GM21367 (cell line): Measurements from ENCODE around the gene PRDM11.

Experiments used
- ATAC-seq: cut with Tn5 transposase; IDR thresholded peaks from one replicate; pipeline ENCODE4 v1.9.1; 2021; ENCODE audit not compliant: unreplicated experiment

The PRDM11 gene

DNA sequence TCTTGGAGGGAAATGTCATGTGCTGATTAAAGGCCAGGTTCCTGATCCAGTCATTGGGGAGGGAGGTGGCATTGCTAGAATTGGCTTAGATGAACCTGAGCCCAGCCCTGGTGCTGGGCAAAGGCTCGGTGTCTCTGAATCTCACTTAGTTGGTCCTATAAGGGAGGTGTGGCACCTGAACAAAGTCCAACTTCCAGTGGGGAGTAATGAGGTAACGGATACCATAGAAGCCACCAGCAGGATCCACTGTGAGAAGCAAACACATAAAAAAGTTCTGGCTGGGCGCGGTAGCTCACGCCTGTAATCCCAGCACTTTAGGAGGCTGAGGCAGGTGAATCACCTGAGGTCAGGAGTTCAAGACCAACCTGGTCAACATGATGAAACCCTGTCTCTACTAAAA, 26.6 kb downstream of the PRDM11 start:
- no peak for ATAC-seq

DNA sequence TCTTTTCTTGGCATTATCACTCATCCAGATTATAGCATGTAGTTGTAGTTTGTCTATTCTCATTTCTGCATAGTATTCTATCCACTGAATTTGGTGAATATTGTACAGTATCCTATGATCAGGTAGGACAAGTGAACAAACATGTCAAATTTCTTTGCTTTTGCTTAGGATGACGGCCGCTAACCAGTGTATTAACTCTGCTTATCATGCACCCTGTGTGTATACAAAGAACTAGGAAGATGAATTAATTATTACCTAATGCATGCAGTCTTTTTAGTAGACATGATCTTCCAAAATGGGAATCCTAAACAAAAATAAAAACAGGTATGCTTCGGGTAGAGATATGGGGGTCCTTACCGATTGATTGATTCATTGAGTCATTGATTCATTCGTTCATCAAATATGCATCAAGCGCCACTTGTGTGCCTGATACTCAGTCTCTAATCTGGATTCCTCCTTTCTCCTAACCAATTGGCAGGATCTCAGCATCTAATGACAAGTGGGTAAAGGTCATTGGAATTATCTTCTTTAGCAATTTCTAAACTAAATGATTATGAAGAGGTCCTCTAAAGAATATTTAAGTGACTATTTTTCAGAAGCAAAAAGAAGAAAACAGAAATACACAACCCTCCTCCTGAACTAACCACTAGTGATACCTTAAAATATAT, 27.9 kb downstream of the PRDM11 start:
- ATAC-seq: no peak

DNA sequence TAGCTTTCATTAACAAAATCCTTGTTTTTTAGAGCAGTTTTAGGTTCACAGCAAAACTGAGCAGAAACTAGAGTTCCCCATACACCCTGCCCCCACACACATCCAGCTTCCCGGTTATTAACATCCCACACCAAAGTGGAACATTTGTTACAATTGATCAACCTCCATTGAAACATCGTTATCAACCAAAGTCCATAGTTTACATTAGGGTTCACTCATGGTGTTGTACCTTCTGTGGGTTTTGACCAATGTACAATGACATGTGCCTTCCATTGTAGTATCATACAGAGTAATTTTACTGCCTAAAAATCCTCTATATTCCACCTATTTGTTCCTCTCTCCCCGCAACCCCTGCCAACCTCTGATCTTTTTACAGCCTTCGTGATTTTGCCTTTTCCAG, 28.5 kb downstream of the PRDM11 start:
- no peak for ATAC-seq

DNA sequence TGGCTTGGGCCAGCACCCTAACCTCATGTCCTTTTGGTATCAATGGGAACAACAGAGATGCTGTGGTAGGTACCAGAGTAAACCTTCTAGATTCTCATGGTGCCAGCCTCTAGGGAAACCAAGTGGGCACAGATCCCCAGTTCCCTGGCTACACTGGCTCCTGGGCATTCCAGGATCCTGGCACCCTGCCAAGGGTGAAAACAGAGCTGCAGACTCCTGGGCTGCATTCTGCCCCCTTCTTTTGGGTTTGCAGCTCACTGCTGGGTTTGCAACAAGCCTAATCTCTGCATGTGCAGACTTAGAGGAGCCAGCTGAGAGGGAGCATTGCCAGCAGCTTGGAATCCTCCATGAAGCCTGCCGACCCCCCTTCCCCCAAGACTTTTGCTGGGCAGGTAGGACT, 30.6 kb downstream of the PRDM11 start:
- ATAC-seq: no peak

DNA sequence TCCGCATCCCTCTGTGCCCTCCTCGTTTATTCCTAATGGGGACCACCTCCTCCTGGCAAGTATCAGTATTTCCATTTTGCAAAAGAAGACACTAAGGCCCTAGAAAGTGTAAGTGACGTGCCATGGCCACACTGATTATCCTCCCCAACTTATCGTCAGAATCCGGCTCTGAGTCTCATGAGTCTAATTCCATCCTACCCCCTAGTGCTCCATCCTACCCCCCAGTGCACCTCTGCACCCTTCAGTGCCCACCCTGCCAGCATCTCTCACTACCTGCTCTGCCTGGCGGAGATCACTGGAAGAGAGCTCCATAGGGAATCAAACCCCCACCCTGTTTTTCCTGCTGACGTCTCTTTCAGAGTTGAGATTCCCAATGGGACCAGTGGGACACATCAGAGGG, 31.8 kb downstream of the PRDM11 start:
- ATAC-seq: no peak

DNA sequence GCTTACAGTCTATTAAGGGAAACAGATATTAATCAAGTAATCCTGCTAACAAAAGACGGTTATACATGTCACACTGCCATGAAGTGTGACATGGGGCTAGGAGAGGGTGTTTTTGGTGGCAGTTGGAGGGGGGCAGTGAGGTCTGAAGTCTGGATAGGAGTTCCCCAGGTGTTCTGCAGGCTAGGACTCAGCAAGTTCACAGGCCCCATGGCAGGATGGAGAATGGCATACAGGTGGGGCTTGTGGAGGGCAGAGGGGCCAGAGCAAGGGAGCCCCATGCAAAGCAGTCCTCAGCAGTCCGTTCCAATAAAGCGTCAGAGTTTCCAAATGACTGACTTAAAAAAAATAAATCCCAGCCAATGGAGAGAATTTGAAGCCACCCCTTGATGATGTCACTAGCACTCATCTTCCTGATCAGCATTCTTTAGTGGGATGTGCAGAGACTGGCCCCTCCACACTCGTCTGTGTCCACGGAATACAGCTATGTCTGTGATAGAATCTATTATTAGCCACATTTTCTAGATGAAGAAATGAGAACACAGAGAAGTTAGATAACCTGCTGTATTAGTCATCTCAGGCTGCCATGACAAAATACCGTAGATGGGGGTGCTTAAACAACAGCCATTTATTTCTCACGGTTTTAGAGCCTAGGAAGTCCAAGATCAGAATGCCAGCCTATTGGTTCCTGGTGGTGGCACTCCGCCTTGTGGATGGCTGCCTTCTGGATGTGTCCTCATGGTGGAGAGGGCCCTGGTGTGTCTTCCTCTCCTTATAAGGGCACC, 32.6 kb downstream of the PRDM11 start:
- no peak for ATAC-seq

DNA sequence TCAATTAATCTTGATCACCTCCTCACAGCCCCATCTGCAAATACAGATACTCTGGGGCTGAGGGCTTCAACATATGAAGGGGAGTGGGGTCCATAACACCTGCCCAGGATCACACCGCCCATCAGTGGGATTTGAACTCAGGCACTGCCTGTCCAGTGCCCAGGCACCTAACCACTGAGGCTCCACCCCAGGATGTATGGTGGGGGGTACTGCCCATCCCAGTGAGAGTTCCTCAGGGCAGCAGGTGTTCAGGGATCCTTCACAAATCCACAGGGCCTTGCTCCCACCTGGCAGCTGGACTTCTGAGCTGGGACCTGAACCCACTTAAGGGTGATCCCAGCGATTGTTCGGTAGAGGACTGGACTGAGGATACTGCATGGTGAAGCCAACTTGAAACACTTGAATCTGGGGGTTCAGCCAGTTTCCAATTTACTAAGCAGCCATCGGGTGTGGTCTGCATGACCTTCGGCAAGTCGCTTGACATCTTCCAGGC, 33.3 kb downstream of the PRDM11 start:
- no peak for ATAC-seq

DNA sequence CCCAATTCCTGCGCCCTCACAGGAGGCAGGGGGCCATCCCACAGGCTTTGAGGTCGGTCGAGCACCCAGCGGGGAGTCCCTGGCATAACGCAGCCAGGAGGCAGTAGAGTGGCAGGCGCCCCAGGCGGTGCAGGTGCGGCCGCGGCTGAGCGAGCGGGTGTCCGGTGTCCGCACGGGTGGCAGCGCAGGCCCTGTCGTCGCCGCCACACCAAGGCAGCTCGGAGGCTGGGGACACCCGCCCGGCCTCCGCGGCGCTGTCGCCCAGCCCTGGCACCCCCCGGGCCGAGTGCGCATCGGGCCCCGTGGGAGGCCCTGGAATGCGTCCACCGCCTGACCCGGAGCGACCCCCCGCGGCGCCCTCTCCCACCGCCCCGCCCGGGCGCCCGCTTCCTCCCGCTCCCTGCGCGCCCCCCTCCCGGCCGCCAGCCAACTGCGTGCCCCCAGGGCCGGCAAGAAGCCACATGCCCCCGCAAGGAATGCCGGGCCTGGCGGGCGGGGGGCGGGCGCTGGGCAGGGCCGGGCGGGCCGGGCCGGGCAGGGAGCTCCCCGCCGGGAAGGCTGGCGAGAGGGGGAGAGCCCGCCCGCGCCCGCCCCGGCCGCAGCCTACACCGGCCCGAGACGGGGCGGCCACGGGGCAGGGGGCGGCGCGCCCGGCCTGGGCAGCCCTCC, 33.9 kb downstream of the PRDM11 start:
- ATAC-seq: no peak

DNA sequence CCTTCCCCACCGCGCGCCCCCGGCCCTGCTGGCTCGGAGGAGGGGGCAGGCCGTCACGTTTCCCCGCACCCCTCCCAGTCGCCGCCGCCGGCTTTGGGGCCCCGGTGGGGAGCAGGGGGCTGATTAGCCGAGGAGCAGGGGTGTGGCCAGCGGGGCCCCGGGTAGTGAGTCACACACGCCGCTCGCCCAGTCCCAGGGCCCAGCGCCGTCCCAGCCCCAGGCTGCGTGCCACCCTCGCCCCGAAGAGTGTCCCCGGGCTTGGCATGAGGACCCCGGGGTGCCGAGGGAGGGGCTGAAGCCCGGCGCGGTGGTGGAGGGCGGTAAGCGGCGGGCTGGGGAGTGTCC, 34.4 kb downstream of the PRDM11 start:
- no peak for ATAC-seq

DNA sequence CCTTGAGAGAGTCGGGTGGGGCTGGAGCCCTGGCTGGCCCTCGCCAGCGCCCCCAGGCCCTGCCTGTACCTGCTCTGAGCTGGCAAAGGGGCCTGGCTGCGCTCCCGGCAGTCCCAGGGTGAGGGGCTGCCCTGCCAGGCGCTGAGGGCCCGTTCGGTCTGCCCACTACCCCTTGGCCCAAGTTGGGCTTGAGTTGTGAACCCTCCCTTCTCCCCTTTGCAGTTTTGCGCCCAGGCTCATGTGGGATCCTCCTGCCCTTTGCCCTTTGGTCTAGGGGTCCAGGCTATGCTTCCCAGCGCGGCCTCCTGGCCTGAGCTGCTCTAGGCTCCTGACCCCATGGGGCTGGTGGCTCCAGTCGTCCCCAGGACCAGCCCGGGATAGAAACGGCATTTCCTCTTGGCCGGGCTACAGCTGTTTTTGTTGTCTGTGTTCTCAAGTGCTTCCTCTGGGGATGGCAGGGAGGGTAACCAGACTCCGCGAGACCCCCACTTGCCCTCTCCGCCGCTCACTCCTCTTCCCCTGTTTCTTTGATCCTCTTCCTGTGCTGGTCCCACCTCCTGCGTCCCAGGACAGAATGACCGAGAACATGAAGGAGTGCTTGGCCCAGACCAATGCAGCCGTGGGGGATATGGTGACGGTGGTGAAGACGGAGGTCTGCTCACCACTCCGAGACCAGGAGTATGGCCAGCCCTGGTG, 34.9 kb downstream of the PRDM11 start:
- no peak for ATAC-seq

DNA sequence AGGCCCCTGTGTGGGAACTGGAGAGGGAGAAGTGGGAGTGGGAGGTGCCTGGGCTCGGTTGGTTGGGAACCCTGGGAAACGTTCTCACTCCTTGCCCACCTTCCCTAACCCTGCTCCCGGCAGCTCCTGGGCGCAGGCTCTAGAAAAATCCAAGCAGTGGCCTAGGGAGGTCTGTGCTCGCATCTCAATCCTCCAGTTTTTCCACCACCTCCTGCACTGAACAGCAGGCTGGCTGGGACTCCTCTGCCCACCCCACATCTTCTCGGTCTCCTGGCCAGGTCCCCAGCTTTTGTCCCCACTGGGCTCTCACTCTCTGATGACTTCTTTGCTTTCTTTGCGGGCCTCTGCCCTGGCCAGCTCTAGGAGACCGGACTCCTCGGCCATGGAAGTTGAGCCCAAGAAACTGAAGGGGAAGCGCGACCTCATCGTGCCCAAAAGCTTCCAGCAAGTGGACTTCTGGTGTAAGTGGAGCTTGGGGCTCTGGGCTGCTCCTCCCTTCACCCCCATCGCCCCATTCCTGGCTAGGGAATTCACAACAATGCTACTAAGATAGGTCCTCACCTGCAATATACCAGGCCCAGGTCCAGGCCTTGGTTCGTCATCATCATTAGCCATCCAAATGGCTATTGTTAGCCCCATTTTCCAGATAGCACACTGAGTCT, 35.6 kb downstream of the PRDM11 start:
- no peak for ATAC-seq

DNA sequence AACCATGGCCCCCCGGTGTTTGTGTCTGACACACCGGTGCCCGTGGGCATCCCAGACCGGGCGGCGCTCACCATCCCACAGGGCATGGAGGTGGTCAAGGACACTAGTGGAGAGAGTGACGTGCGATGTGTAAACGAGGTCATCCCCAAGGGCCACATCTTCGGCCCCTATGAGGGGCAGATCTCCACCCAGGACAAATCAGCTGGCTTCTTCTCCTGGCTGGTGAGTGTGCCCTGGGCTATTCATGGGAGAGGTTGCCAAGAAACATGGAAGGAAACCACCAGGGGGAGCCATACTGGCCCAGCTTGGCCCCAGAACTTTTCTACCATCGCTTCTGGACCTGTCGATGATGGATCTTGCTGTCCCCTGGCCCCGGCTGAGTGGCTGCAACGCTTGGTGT, 36.5 kb downstream of the PRDM11 start:
- ATAC-seq: no peak

DNA sequence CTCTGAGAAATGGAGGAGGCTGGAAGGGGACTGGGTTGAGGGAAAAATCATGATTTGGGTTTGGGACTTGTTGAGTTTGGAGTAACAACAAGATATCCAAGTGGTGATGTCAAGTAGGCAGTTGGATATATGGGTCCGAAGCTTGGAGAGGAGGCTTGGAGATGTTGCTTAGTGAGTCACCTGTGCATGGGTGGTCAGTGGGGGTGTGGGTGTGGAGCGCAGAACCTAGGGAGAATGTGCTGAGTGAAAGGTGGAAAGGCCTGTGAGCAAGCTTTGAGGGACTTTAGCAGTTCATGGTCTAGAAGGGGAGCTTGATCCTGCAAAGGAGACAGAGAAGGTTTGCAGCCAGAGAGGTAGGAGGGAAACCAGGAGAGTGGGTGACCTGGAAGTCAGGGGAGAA, 38.2 kb downstream of the PRDM11 start:
- ATAC-seq: no peak

DNA sequence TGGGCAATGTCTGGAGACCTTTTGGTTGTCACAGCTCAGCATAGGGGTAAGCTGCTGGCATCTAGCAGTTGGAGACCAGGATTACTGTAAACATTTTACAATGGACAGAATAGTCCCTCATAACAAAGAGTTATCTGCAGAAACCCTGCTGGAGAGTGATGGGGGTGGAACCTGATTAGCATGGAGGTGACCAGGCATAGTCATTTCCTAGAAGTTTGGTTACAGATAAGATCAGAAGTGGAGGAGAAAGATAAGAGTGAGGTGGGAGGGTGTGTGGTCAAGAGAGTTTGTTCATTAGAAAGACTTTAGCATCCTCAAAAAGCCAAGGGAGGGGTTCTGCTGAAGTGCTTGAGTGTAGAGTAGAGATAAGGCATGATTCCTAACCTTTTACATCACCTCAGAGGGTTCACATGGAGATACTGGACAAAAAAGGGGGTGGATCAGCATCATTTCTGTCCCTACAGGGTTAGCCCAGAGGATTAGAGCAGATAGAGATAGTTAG, 38.8 kb downstream of the PRDM11 start:
- ATAC-seq: no peak

DNA sequence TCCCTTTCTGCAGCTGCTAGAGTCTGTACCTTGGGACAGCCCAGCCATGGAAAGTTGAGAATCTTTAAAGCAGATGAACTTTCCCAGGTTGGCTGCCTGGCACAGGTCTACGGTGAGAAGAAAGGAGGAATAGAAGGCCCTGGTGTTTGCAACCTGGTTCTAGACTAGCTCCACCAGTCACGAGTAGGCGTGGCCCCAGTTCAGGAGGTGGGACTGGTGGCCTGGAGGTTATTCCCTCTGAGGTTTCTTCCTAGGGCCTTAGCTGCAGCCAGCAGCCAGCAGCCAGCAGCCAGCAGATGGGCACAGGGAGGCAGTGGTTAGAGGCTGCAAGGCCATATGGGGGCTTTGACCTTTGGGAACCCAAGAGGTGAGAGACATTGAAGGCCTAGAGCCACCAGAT, 40.9 kb downstream of the PRDM11 start:
- ATAC-seq: no peak

DNA sequence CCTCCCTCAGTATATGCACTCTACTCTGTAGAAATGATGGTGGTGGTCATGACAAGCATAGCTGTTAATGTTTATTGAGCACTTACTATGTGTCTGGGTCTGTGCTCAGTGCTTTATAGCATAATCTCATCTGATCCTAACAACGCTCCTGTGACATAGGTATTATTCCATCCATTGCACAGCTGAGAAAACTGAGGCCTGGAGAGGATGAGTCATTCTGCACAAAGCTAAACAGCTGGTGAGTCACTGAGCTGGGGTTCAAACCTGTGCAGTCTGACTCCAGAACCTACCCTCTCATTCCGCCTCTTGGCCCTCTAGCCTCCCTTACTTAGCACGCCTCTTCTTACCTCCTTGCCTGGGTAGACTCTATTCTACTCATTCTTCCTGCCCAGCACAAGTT, 41.7 kb downstream of the PRDM11 start:
- no peak for ATAC-seq

DNA sequence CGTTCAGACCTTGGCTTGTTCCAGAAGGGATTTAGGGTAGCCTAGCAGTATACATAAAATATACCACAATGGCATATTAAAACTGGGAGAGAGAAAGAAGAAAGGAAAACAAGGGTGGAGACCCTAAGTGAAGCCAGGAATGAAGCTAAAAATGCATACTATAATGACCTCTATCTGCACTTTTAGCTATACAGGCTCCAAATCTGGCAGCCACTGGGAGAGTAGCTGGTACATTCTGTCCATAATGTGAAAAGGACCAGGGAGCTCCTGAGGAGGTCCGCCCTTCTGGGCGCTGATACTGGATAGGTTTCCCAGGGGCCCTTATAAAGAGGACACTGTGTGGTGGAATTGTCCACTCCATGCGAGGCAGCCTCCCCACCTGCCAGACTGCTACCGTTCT, 42.8 kb downstream of the PRDM11 start:
- ATAC-seq: no peak

DNA sequence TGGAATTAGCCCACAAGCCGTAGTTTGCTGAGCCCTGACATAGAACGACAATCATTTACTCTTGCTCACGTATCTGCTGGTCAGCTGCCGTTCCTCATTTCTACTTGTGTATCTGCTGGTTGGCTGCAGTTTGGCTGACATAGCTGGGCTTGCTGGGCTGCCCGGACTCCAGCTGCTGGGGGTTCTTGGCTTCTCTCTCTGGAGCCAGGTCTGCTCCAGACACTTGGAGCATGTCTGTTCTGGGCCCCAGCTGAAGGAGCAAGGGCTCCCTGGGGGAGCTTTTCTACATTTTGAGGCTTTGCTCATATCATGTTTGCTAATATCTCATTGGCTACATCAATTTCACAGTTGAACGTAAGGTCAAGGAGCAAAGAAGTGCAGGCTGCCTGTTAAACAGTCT, 47.3 kb downstream of the PRDM11 start:
- no peak for ATAC-seq

DNA sequence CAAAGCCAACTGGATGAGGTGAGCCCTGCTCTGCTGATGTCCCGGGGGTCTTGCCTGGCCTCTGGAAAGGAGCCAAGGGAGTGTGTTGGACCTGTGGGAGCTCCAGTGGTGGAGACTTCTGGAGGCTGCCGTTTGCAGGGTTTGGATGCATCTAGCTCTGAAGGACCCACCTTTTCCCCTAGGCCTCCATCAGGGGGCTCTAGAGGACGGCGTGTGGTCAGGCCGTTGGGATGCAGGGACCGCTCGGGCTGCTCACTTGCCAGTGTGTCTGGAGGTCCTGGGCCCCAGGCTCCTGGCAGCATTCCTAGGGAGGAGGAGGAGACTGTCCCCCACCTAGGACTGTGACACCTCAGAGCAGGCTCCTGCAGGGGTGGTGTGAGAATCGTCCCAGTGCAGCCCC, 58.3 kb downstream of the PRDM11 start:
- ATAC-seq: no peak

DNA sequence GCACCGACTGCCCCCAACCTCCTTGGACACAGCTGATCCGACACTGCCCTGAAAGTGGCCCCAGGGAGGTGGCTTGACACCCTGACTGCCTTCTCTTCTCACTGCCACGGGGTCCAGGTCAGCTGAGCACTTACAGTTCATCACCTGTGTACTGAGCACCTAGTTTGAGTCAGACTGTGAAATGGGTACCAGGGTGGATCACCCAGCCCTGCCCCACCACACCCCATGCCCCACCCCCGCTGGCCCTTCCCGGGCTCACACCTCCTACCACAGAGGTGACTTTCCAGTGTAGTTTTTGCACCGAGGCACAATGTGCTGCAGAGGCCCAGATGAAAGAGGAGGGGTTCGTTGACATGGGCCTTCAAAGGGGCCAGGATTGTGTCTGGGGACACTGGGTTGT, 59.5 kb downstream of the PRDM11 start:
- no peak for ATAC-seq

DNA sequence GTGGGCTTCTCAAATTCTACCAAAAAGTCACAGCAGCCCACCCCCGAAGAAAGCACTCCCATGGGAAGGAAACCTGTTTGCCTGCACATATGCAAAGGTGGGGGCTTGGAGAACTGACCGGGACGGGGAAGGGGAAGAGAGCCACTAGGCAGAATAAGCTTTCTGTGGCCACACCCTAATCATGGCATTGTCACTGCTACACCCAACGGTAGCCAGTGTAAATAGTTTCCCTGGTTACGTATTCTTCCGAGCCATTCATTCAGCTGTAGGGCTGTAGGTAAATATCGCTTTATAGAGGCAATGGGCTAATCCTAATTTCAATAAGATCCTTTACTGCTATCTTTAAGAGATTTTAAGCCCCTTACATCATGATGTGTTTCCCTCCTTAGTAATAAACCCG, 61.7 kb downstream of the PRDM11 start:
- no peak for ATAC-seq
